Activated naive CD4-positive, alpha-beta T cell (primary cell): ENCODE results near the gene MYL5.
A peak's percentile ranks its signal among the peaks of the same experiment; 100 is the strongest.

Experiments used
- DNase-seq, 4 experiments: peaks; one replicate each; lab custom pipeline; 2025; lab: John Stamatoyannopoulos, UW

MYL5 gene

DNA sequence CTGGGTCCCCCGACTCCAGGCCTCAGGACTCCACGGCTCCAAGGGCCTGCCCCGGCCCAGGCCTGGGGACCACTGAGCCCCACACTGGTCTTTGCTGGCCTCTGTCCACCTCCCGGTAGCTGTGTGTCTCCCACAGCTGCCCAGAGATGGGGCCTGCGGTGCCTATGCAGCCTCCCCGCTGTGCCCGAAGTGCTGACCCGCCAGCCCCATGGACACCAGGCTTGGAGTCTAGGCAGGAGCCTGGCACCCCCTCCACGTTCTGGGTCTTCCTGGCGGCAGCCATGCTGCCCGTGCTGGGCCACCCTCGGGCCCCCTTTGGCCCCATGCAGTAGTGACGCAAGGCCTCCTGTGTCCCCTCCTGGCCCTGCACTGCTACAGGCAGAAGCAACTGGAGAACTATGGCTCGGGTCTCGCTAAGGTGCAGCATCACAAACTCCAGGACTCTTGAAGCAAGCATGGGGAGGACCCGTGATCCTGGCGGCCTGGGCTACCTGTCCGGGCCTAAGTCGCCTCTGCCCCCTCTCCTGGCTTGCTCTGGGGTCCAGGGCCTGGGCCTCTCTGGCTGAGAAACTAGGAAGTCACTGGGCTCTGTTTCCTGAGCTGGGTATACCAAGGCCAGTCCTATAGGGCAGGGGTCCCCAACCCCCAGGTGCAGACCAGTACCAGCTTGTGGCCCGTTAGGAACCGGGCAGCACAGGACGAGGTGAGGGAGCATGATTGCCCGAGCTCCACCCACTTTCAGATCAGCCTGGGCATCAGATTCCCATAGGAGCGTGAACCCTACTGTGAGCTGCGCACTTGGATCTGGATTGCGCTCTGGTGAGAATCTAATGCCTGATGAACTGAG is 917 bp downstream of the MYL5 start:
- DNase-seq: no peak

DNA sequence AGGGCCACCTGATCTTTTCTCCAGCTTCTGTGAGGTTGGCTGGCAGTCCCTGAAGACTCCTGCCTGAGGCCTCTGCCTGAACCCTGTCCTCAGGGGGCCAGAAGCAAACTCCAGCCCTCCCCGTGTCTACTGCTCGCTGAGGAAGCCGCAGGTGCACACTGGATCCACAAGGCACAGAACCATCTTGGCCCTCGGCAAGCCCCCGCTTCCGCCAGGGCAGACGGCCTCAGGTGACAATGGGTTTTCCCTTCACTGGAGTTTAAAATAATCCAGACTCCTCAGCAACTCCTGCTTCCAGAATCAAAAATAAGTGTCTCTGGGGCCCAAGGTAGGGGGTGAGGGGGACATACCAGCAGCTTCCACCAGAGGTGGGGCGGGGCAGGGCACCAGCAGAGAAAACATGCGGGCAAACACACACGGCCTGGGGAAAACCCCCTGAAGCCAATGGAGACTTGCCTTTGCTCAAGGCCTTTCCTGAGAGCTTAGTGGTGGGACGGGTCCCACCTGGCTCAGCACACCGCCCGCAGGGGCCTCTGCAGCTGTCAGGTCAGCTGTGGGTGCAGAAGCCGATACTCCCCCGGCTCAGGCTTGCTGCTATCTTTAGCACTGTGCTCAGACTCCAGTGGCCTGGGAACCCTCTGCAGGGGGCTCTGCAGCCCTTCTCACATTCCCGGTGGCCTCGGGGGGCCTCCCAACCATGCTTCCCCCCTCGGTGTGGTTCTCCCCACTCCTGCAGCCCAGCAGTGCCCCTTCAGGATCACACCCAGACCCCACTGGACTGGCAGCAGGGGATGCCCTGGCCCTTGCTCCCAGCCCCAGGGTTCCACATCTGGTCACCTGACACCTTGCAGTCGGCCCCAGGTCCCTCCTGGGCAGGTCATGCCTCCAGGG is 1.9 kb downstream of the MYL5 start:
- DNase-seq: no peak

- DNase-seq: no peak
Observed at GRCh38 chr4:676871-677235, 2.5 kb downstream of the MYL5 start.

DNA sequence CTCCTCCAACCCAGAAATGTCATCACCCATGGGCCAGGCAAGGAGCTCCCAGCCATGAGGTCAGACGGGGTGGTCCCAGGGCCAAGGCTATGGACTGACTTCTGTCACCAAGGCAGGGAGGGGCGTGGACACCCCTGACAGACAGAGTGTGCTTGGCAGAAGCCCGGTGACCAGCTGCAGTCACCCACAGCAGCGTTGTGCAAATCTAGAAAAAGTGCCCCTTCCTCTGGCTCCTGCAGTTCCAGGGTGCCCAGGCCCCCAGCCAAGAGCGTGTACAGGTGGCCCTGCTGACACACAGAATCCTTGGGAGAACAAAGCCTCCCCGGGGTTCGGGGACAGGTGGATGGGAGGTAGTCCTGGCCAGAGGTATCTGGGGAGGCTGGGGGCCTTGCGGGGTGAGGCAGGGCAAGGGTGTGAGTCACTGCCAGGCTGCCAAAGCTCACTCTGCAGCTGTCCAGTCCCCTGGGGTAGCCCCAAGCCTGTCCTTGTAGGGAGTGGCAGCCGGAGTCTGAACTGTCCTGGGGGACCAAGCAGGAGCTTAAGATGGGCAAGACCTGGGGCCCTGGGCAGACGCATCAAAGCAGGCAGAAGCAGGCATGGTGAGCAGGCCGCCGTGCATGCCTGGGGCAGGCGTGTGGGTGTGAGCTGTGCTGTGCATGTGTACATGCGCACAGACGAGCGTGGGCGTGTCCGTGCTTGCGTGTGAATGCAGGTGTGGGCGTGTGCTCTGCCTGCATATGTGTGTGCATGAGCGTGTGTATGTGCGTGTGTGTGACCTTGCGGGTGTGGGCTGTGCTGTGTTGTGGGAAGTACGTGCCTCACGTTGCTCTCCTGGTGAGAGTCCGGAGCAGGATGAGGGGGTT is 3.3 kb downstream of the MYL5 start:
- no peak for DNase-seq

GRCh38 chr4:678331-679103 is 4.2 kb downstream of the MYL5 start:
- DNase-seq: no peak

GRCh38 chr4:679104-679481 is 4.8 kb downstream of the MYL5 start:
- DNase-seq: no peak

DNA sequence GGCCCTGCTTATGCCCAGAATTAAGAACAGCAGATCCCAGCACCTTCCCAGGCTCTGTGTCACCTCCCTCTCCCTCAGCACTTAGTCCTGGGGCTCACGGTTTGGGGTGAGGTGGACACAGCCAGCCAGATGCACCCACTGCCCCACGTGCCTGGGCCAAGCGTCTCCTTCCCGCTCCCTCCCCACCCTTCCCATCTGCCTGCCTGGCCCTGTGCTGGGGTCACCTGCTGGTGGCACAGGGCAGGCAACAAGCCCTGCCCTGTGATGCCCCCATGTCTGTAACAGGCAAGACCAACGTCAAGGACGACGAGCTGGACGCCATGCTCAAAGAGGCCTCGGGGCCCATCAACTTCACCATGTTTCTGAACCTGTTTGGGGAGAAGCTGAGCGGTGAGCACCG is 5.3 kb downstream of the MYL5 start:
- no peak for DNase-seq

- no peak for DNase-seq
Observed at GRCh38 chr4:680091-680490, 5.7 kb downstream of the MYL5 start.

DNA sequence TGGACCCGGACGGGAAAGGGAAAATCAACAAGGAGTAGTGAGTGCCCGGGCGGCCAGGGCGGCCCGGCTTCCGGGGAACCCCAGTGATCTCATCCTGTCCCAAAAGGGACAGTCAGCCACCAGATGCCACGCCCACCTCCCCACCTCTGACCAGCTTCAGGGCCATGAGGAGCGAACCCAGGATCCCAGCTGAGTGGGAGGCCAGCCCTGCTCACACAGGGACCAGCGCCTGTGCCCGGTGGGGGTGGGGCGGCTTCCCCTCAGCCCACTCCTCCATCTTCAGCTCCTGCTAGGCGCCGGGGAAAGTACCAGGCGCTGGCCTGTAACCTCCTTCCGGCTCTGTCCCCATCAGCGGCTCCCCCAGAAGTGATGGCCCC is 6.2 kb downstream of the MYL5 start:
- DNase-seq: no peak

GRCh38 chr4:680928-681645 is 6.7 kb downstream of the MYL5 start:
- peak in 1 of 4 experiments; percentile 31 for DNase-seq

- DNase-seq: peak in 1 of 4 experiments; percentile 35
Observed at GRCh38 chr4:681736-682451, 7.6 kb downstream of the MYL5 start.

DNA sequence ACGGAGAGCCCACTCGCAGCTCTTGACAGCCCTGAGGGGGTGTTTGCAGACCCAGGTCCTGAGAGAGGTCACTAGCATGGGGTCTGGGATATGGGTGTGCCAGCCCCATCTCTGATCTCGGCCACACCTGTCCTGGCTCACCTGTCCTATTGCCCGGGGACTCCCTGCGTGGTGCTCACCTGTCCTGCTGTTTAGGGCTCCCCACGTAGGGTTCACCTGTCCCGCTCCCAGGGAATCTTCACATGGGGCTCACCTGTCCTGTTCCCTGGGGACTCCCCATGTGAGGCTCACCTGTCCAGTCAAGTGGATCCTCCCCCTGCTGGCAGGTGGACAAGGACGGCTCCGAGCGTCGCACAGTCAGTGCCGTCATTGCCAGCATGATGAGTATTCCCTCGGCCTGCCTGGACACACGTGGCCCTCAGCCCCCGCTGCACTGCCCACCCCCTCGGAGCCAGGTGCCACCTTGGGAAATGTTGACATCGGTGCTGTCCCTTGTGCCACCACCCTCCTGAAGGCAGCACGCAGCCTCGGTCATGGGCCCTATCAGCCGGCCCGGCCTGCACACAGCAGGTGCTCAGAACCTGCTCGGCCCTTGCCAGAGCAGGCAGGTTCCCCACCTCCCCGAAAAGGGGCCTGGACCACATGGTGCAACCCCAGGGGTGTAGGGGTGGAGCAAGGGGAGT is 8.3 kb downstream of the MYL5 start:
- no peak for DNase-seq

GRCh38 chr4:683247-683897 is 9.0 kb downstream of the MYL5 start:
- no peak for DNase-seq

GRCh38 chr4:683982-684622 is 9.8 kb downstream of the MYL5 start:
- DNase-seq: no peak

GRCh38 chr4:684623-685327 is 10.4 kb downstream of the MYL5 start:
- no peak for DNase-seq

DNA sequence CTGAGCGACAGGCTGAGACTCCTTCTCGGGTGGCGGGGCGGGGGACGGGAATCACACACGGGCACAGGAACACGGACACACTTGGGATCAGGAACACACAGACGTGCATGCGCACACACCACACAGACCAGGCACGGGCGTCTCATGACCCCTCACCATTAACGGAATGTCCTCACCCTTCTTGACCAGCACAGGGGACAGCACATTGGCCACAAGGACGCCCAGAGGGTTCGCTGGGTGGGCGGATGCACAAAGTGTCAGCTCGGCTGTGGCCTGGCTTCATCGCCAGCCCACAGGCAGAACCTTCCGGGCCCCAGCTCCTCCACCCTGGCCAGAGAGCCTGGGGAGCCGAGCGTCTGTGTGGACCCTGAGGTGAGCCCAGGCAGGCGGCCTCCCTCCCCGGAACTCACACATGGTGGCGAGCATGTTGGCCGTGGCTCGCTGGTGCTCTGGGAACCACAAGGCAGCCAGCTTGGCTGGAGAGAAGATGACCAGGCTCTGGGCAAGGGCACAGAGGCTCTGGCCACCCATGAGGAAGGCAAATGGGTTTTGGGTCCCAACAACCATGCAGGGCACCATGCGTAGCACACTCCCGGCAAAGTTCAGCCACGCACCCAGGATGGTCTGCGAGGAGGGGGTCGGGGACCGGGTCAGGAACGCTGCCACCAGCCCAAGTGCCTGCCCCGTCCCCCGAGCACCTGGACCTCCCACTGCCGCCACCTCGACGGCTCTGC is 11.5 kb downstream of the MYL5 start:
- DNase-seq: no peak

DNA sequence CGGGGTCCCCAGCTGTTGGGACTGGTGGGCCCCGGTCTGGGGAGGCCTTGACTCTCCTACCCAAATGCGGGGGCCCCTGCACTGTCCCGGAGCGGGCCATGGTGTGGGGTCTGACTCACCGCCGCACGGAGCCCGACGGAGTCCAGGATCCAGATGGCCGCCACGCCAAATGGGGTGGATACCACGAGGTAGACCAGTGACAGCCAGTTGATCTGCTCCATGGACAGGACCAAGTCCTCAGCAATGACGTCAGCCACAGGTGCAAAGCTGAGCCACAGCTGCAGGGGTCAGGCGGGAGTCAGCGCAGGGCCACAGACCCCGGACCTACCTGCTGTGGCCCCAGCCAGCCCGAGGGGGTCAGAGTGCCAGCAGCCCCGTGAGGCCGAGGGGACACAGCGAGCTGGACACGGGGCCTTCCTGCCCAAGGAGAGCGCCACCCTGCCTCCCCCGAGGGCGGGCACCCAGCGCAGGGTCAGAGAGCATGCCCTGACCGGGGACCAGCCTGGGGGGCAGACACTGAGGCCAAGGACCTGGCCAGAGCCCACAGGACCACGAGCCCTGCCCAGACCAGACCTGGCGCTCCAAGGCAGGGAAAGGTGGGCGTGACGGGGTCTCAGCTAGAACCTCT is 12.2 kb downstream of the MYL5 start:
- DNase-seq: no peak
